Astrocyte of the spinal cord (primary cell): ENCODE data around the gene ADTRP.

Experiments
- DNase-seq: peaks from one replicate; pipeline ENCODE4 v3.0.0; 2011; ENCODE audit warnings: low read depth, low spot score
- H3K4me3 ChIP-seq: 2 replicates; pipeline ENCODE4 v1.5.1; 2011; ENCODE audit warnings: low read depth, mild to moderate bottlenecking, low read length, moderate library complexity
- in situ Hi-C: cut with HindIII; loops from 2 replicates; pipeline ENCODE4 v1.10.0; 2017; ENCODE audit warnings: low sequenced_read_pairs
- TF ChIP-seq, protein P1 (sequence below): IDR thresholded peaks from 2 replicates; pipeline ENCODE4 v1.5.1; 2012; ENCODE audit warnings: low read depth, mild to moderate bottlenecking, low read length, inconsistent platforms

The ADTRP gene

DNA sequence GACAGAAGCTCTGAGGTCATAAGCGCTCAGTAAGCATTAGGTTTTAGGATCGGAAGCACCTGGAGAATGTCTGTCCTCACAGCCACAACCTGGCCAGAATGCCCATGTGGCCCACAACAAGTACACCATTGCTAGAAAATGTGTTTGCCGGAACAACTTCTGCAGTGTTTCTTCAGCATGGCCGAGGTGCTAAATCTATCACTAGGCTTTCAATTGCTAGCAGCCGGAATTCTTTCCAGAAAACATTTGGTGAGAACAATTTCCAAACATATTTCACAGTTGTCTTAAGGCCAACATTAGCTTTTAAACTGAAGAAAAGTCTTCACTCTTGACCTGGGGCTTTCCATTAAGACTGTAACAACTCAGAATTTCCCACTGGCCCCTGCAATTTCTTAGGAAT is 18.2 kb upstream of the ADTRP start:
- H3K4me3 ChIP-seq, result no peak overlapping the region
- TF ChIP-seq, protein P1, sequence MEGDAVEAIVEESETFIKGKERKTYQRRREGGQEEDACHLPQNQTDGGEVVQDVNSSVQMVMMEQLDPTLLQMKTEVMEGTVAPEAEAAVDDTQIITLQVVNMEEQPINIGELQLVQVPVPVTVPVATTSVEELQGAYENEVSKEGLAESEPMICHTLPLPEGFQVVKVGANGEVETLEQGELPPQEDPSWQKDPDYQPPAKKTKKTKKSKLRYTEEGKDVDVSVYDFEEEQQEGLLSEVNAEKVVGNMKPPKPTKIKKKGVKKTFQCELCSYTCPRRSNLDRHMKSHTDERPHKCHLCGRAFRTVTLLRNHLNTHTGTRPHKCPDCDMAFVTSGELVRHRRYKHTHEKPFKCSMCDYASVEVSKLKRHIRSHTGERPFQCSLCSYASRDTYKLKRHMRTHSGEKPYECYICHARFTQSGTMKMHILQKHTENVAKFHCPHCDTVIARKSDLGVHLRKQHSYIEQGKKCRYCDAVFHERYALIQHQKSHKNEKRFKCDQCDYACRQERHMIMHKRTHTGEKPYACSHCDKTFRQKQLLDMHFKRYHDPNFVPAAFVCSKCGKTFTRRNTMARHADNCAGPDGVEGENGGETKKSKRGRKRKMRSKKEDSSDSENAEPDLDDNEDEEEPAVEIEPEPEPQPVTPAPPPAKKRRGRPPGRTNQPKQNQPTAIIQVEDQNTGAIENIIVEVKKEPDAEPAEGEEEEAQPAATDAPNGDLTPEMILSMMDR, result no peak
- in situ Hi-C loops, result no loop called here
- no peak for DNase-seq

DNA sequence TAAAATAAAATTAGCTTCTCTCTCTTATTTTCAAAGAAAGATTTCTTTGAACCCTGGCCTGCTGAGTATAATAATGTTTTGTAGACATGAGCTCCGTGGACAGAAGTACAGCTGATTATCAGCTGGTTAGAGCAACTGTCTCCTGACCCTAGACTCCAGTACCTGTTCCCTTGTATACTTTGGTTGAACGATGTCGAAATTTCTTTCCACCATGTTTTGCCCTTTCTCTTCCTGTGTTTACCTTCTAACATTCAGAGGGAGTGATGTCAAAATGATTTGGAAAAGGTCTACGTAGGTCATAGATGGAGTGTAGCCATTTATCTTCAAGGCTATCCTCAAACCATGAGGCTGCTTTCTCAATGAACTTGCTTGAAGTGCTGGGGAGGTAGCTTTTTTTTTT is 16.8 kb upstream of the ADTRP start:
- no peak overlapping the region for H3K4me3 ChIP-seq
- in situ Hi-C loops, result no loop called here
- TF ChIP-seq, protein P1, result no peak
- DNase-seq, result no peak

- TF ChIP-seq, protein P1, result no peak
- DNase-seq, result no peak
- H3K4me3 ChIP-seq, result no peak overlapping the region
- in situ Hi-C loops, result no loop called here
Measured at GRCh38 chr6:11793277-11793676, 14.7 kb upstream of the ADTRP start.

- H3K4me3 ChIP-seq, result no peak overlapping the region
- in situ Hi-C loops, result no loop called here
- no peak for DNase-seq
- TF ChIP-seq, protein P1, result no peak
Measured at GRCh38 chr6:11791354-11792107, 12.9 kb upstream of the ADTRP start.

DNA sequence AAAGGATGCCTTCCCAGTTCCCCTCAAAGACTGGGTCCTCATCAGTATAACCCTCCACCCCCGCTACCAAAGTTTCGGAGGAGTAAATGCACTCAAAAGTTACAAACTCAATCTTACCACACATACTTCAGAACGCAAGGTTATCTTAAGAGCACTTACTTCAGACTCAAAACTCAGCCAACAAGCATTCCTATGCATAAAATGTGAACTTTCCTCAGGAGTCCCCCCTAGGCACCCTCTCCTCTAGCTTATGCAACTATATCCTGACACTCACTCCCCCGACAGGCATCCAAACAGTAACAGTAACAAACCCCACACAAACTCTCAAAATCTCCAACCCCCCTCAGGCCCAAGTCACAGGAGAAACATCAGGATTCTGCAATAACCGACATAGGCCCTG is 11.1 kb upstream of the ADTRP start:
- in situ Hi-C loops, result no loop called here
- H3K4me3 ChIP-seq, result no peak overlapping the region
- TF ChIP-seq, protein P1, result no peak
- no peak for DNase-seq

DNA sequence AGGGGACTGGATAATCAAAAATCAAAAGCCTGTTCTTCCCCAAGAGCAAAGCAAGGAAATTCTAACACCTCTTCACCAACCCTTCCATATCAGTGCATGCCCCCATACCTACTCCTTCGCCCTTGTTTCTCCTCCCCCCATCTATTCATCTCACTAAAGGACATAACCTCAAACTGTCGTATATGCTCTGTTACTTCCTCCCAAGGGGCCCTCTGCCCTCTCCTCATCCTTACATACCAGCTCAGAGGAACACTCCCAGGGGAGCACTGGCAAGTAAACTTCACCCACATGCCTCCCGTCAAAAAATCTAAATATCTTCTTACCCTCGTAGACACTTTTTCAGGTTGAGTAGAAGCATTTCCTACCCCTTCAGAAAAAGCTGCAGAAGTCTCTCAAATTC is 9.4 kb upstream of the ADTRP start:
- TF ChIP-seq, protein P1, result no peak
- no peak for DNase-seq
- H3K4me3 ChIP-seq, result no peak overlapping the region
- in situ Hi-C loops, result no loop called here
